GM18505 (cell line): ENCODE measurements around the gene SLC13A2.
"Not testable (repeated sequence)": the region's sequence is repeated elsewhere in the genome, so short reads cannot be mapped to it uniquely, and the experiment has no call there.

Source experiments
- ATAC-seq: cut with Tn5 transposase; IDR thresholded peaks from one replicate; pipeline ENCODE4 v1.9.1; 2021; ENCODE audit not compliant: unreplicated experiment
- POLR2A ChIP-seq: IDR thresholded peaks from 4 replicates; pipeline ENCODE4 v1.6.1; 2011; ENCODE audit warnings: borderline replicate concordance; ENCODE audit not compliant: insufficient read depth, insufficient read length; ENCODE audit errors: extremely low read depth

The SLC13A2 gene, protein sequence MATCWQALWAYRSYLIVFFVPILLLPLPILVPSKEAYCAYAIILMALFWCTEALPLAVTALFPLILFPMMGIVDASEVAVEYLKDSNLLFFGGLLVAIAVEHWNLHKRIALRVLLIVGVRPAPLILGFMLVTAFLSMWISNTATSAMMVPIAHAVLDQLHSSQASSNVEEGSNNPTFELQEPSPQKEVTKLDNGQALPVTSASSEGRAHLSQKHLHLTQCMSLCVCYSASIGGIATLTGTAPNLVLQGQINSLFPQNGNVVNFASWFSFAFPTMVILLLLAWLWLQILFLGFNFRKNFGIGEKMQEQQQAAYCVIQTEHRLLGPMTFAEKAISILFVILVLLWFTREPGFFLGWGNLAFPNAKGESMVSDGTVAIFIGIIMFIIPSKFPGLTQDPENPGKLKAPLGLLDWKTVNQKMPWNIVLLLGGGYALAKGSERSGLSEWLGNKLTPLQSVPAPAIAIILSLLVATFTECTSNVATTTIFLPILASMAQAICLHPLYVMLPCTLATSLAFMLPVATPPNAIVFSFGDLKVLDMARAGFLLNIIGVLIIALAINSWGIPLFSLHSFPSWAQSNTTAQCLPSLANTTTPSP

DNA sequence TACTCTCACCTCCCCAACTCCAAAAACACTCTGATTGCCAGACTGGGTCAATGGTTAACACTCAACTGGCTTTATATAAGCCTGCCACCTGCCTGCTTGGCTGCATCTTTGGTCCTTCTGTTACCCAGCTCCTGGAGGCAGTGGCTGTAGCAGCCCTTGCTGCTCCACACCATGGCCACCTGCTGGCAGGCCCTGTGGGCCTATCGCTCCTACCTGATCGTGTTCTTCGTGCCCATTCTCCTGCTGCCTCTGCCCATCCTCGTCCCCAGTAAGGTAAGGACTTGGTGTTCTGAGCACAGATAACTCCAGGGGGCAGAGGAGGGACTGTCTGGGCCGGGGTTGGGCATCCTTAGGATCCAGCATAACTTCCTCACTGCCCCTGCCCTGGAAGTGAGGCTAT is at the start of gene SLC13A2:
Gene SLC13A2, plus strand, starts transcription at position 103 of the 400 bp plus-strand sequence. Its CDS starts 69 bp downstream, at position 172.
- no peak for ATAC-seq
- no peak for TF ChIP-seq POLR2A

DNA sequence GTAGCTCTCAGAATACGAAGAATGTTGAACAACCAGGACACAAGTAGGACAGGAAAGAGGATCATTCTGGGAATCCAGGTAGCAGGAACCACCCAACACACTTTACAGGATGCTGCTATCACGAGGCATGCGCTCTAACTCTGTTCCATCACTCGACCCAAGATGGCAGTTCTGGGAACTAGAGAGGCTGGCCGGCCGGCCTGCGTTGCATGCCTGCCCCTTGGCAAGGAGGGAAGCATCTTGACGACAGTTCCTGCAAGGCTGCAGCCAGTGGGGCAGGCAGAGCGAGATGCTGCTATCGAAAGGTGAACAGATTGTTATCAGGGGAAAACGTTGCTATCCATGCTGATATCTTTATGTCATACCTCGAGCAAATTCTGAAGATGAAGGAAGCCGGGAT is 48.2 kb upstream of the SLC13A2 start:
- no peak for ATAC-seq
- TF ChIP-seq POLR2A: no peak

DNA sequence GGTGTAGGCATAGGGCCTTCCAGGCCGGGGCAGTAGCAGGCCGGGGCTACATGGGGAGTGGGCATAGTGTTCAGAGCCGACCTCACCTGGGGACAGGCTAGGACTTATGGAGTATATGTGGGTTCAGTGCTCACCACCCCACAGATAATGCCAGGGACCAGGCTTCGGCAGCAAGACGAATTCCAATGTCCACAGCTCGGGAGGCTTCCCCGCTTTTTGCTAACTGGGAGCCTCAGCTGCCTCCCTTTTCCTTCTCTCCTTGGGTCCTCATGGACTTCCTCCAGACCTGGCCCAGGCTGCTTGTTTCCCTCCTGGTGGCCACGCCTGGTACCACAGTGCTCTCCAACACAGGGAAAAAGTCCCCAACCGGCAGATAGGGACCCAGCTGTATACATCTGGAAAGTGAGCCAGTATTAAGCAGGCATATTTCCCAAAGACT is 47.3 kb upstream of the SLC13A2 start:
- ATAC-seq: no peak
- no peak for TF ChIP-seq POLR2A

DNA sequence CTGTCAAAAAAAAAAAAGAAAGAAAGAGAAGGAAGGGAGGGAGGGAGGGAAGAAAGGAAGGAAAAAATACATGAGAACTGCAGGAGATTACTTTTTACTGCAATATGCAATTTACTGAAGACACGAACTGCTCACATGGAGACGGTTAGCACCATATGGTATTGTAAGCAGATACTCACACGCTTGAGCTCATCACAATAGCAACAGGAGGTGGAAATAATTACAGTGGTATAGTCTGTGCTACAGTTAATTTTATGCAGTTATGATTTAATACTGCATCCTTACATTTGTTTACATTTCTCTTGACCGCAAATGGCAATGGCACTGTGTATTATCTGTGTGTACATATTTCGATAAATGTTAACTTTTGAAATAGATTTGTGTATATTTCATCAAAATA is 46.1 kb upstream of the SLC13A2 start:
- TF ChIP-seq POLR2A: no peak

DNA sequence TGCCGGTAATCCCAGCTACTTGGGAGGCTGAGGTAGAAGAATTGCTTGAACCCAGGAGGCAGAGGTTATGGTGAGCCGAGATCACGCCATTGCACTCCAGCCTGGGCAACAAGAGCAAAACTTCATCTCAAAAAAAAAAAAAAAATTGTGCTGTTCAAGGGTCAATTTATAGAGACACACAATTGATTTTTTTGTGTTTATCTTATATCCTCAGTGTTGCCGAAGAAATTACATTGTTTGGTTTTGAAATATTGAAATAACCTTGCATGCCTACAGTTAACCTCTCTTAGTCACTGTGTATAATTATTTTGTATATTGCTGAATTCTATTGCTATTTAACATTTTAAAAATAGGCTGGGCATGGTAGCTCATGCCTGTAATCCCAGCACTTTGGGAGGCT is 45.5 kb upstream of the SLC13A2 start:
- ATAC-seq: not testable (repeated sequence)

More for the DNA sequence above, 46.1 kb upstream of the SLC13A2 start:
- no peak for ATAC-seq

DNA sequence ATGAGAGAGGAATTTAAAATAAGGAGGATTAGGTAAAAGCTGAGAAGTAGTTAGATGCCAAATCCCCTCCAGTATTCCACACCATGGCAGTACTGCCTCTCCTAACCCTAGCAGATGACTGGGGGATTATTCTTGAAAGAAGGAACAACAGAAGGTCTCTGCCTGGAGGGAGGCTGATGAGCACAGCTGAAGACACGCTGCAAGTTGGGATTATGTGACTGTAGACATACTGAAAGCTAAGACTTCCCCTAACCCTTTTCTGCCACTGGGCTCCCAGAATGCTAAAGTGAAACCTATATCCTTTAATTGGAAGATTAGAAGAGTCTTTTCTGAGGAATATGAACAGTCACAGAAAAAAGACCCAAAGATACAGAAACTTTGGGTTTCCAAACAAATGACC is 39.7 kb upstream of the SLC13A2 start:
- no peak for ATAC-seq
- no peak for TF ChIP-seq POLR2A

DNA sequence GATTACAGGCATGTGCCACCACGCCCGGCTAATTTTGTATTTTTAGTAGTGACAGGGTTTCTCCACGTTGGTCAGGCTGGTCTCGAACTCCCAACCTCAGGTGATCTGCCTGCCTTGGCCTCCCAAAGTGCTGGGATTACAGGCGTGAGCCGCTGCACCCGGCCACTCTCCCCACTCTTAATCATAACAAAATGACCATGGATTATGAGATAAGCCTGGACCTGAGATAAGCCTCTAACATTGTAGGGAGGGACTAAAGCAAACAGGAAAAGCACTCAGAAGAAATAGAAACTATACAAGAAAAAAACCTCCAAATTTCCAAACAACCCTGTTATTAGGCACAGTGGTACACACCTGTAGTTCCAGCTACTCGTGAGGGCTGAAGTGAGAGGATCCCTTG is 39.1 kb upstream of the SLC13A2 start:
- not testable (repeated sequence) for ATAC-seq

DNA sequence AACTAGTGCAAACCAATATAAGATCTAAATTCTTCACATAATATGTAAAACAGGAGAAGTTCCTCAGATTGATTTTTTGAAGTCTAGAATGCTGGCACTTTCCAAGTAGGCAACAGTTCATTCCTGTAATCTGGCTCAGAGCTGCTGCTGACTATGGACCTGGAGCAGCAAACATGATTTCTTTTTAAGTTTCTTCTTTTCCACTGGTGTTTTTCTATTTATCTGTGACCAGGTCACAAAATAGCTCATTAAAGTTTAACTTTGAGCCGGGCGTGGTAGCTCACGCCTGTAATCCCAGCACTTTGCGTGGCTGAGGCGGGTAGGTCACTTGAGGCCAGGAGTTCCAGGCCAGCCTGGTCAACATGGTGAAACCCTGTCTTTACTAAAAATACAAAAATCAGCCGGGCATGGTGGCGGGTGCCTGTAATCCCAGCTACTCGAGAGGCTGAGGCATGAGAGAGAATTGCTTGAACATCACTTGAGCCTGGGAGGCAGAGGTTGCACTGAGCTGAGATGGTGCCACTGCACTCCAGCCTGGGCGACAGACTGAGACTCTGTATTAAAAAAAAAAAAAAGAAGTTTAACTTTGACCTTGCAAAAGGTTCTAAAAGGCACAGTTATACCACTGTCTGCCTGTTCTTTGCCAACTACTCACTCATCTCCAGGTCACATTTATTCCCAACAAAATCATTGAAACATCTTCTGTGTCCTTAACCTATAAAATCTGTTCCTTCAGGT is 29.4 kb upstream of the SLC13A2 start:
- TF ChIP-seq POLR2A: no peak
- ATAC-seq: no peak

DNA sequence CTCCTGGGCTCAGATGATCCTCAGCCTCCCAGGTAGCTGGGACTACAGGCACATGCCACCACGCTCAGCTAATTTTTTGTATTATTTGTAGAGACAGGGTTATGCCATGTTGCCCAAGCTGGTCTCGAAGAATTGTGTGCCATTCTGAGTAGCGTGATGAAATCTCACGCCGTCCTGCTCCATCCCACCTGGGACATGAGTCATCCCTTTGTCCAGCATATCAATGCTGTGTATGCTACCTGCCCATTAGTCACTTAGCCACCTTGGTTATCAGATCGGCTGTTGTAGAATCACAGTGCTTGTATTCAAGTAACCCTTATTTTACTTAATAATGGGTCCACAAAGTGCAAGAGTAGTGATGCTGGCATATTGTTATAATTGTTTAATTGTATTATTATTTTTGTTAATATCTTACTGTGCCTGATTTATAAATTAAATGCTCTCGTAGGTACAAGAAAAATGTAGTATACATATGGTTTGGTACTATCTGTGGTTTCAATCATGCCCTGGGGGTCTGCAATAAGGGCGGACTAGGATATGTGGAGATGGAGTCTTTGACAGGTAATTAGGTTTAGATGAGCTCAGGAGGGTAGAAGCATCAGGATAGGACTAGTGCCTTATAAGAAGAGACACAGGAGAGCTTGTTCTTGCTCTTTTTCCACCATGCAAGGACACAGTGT is 26.6 kb upstream of the SLC13A2 start:
- TF ChIP-seq POLR2A: no peak

DNA sequence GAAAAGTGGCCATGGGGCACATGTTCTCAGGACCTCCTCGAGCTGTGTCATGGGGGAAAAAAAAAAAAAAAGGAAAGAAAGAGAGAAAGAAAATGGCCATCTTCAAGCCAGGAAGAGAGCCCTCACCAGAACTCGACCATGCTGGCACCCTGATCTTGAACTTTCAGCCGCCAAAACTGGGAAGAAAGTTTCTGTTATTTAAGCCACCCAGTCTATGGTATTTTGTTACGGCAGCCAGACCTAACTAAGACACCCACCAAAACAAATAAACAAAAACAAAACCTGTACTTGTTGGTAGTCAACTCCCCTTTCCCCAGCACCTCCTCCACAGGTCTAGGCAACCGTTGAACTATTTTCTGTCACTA is 26.1 kb upstream of the SLC13A2 start:
- TF ChIP-seq POLR2A: no peak
- no peak for ATAC-seq

More for the DNA sequence above, 26.6 kb upstream of the SLC13A2 start:
- ATAC-seq: no peak

DNA sequence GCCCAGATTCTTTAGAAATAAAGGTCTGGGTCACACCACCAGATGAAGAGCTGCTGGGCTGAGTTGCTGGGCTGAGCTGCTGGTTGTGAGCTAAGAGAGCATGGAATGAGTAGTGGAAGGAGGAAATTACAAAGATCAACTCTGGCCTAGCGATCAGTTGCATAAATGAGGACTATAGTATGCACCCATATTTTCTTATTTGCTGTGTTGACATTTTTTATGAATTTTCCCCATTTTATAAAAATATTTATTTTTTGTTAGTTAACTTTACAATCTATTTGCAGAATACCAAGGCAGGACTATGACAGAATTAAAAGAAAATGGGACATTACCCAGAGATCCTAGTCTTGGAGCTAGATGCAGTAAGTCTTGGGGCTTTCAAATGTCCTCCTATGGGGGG is 23.6 kb upstream of the SLC13A2 start:
- TF ChIP-seq POLR2A: no peak
- no peak for ATAC-seq

DNA sequence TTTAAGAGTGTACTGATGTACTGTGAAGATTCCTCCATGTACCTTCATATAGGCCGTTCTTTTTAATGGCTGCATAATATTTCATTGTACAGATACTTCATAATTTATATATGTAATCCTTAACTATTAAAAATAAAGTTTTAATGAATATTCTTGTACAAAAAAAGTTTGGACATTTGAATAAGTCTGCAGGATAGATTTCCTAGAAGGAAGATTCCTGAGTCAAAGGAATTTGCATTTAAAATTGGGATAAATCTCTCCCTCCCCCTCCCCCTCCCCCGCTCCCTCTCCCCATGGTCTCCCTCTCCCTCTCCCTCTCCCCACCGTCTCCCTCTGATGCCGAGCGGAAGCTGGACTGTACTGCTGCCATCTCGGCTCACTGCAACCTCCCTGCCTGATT is 15.6 kb upstream of the SLC13A2 start:
- TF ChIP-seq POLR2A: no peak
- no peak for ATAC-seq

DNA sequence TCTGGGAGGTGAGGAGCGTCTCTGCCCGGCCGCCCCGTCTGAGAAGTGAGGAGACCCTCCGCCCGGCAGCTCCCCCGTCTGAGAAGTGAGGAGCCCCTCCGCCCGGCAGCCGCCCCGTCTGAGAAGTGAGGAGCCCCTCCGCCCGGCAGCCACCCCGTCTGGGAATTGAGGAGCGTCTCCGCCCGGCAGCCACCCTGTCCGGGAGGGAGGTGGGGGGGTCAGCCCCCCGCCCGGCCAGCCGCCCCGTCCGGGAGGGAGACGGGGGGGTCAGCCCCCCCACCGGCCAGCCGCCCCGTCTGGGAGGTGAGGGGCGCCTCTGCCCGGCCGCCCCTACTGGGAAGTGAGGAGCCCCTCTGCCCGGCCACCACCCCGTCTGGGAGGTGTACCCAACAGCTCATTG is 14.6 kb upstream of the SLC13A2 start:
- not testable (repeated sequence) for ATAC-seq
